ENCODE data around the gene SGSH.

DNA sequence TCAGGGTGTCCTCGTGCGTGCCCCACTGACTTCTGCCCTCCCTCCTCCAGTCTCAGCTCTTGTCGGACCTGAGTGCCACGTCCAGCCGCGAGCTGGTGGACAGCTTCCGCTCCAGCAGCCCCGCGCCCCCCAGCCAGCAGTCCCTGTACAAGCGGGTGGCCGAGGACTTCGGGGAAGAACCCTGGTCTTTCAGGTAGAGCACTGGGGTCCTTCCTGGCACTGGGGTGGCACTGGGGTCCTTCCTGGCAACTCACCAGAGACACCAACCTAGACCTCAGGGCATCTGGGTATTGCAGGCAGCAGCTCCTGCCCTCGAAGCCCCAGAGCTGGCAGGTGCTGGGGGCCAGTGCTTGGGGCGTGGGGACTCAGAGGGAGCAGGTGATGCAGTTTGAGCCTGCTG, 25.0 kb downstream of the SGSH start:
- TF ChIP-seq POLR2A (IDR thresholded peaks at IDR 0.05): no peak
- TF ChIP-seq, protein P1, sequence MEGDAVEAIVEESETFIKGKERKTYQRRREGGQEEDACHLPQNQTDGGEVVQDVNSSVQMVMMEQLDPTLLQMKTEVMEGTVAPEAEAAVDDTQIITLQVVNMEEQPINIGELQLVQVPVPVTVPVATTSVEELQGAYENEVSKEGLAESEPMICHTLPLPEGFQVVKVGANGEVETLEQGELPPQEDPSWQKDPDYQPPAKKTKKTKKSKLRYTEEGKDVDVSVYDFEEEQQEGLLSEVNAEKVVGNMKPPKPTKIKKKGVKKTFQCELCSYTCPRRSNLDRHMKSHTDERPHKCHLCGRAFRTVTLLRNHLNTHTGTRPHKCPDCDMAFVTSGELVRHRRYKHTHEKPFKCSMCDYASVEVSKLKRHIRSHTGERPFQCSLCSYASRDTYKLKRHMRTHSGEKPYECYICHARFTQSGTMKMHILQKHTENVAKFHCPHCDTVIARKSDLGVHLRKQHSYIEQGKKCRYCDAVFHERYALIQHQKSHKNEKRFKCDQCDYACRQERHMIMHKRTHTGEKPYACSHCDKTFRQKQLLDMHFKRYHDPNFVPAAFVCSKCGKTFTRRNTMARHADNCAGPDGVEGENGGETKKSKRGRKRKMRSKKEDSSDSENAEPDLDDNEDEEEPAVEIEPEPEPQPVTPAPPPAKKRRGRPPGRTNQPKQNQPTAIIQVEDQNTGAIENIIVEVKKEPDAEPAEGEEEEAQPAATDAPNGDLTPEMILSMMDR (IDR thresholded peaks at IDR 0.05): no peak
- TF ChIP-seq POLR2AphosphoS5 (IDR thresholded peaks at IDR 0.05; ENCODE audit: insufficient read depth in 1 of 2, low read depth in 1 of 2): no peak

Data from vagina (tissue), 2 donors.